ENCODE measurements around the gene EIF4E1B.

The EIF4E1B gene

GRCh38 chr5:176694146-176694545, 63.7 kb downstream of the EIF4E1B start:
- DNase-seq, result no peak

GRCh38 chr5:176694631-176695030, 64.2 kb downstream of the EIF4E1B start:
- DNase-seq, result no peak

- peak; percentile 26 for DNase-seq
Observed at GRCh38 chr5:176695073-176695472, 64.6 kb downstream of the EIF4E1B start.
